ENCODE measurements around the gene MSL3B.

The MSL3B gene

DNA sequence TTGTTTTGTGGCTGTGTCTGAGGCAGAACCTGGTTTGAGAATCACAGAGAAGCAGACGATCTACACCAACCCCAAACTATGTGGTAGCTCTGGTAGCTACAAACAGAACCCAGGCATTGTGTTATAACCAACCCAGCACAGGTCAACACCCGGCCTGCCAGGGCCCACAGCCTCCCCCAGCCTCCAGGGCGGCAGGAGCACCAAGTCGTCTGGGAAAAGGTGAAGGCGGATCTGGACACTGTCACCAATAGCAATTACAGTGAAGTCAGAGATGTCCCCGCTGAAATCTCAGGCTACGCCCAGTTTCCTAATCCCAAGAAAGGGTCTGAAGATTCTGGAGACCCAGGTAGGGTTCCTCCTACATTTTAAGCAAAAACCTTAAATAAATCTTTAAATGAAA, 17.4 kb downstream of the MSL3B start:
- FAIRE-seq: no peak
- WGBS, 3 donors: 94 to 95% (median 95%) methylated on average over 7 of the region's 7 CpGs
- no peak for DNase-seq

DNA sequence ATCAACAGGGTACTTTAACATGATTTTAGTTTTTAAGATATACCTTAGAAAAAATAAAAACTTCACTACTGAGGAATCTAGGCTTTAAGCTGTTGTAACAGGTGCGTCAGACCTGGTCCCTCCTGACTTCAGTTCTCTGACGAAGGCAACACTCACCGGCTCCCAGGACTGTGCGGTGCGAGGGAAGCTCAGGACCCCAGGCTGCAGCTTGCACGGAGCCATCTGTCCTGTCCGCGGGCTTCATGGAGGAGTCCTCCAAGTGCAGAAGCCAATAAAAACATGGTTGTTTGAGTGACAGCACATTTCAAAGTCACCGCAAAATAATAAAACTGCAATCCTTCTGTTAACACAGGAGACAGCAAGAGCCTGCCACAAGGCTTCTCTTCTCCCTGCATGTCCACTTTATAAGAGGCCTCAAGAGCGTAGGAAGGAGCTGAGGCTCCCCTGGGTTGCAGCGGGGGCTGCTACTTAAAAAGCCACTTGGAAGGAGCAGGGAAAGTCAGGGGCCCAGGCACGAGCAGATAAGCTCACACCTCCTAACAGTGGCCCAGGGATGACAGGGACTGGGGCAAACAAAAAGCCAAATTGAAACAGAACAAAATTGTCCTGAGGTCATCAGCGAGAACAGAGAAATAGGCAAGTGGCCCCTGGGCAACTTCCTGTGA, 18.4 kb downstream of the MSL3B start:
- Histone ChIP-seq H3K4me3 (ENCODE audit: low read depth in 1 of 3, low read length in 3 of 3) (no peak overlapping the region), H3K4me1 (ENCODE audit: control insufficient read depth in 3 of 3, insufficient read depth in 2 of 3, low read depth in 1 of 3, low read length in 2 of 3) (peaks cover 0 to 6% (median 0%) of the 10 kb centered on the region in 3 donors), H3K9me3 (ENCODE audit: control insufficient read depth in 2 of 2, insufficient read depth in 1 of 2, low read depth in 1 of 2, low read length in 1 of 2) (no peaks in the 10 kb centered on the region), H3K36me3 (ENCODE audit: control insufficient read depth in 3 of 3, insufficient read depth in 2 of 3, low read depth in 1 of 3, low read length in 3 of 3) (peaks cover 0 to 43% (median 0%) of the 10 kb centered on the region in 3 donors), H3K27ac (ENCODE audit: low read depth in 1 of 3, low read length in 2 of 3) (no peak overlapping the region), H3K27me3 (ENCODE audit: control insufficient read depth in 3 of 3, insufficient read depth in 3 of 3, low read length in 3 of 3) (no peaks in the 10 kb centered on the region)
- FAIRE-seq (no peak), DNase-seq (no peak)
- 93 to 98% (median 93%) methylated on average over 13 of the region's 13 CpGs for WGBS, 3 donors

More for the DNA sequence above, 17.4 kb downstream of the MSL3B start:
- peaks cover 0 to 6% (median 0%) of the 10 kb centered on the region in 3 donors for H3K4me1 ChIP-seq (ENCODE audit: control insufficient read depth in 3 of 3, insufficient read depth in 2 of 3, low read depth in 1 of 3, low read length in 2 of 3)
- peaks cover 0 to 40% (median 0%) of the 10 kb centered on the region in 3 donors for H3K36me3 ChIP-seq (ENCODE audit: control insufficient read depth in 3 of 3, insufficient read depth in 2 of 3, low read depth in 1 of 3, low read length in 3 of 3)
- H3K4me3 ChIP-seq (ENCODE audit: low read depth in 1 of 3, low read length in 3 of 3): no peak overlapping the region
- H3K9me3 ChIP-seq (ENCODE audit: control insufficient read depth in 2 of 2, insufficient read depth in 1 of 2, low read depth in 1 of 2, low read length in 1 of 2): no peaks in the 10 kb centered on the region
- H3K27ac ChIP-seq (ENCODE audit: low read depth in 1 of 3, low read length in 2 of 3): no peak overlapping the region
- no peaks in the 10 kb centered on the region for H3K27me3 ChIP-seq (ENCODE audit: control insufficient read depth in 3 of 3, insufficient read depth in 3 of 3, low read length in 3 of 3)

DNA sequence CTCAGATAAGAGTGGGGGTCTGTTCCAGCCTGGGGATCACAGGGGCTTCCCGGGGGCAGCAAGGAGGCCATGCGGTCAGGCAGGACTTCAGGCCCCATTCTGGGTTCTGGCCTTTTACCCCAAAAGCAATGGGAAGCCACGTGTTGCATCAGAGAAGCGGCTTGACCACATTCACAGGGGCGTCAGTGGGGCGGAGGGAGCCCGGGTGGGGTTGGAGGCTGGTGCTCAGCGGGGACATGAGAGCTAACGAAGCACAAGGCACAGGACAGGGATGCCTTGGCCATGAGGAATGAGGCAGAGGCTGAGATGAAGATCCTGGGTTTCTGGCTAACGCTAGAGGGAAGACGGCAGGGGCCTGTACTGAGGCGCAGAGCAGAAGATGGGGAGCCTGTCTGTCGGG, 19.9 kb downstream of the MSL3B start:
- H3K4me3 ChIP-seq (ENCODE audit: low read depth in 1 of 3, low read length in 3 of 3): no peak overlapping the region
- no peak for DNase-seq
- no peaks in the 10 kb centered on the region for H3K9me3 ChIP-seq (ENCODE audit: control insufficient read depth in 2 of 2, insufficient read depth in 1 of 2, low read depth in 1 of 2, low read length in 1 of 2)
- 96% methylated on average over 13 of the region's 13 CpGs for WGBS, 3 donors
- no peaks in the 10 kb centered on the region for H3K27me3 ChIP-seq (ENCODE audit: control insufficient read depth in 3 of 3, insufficient read depth in 3 of 3, low read length in 3 of 3)
- peaks cover 0 to 3% (median 0%) of the 10 kb centered on the region in 3 donors for H3K4me1 ChIP-seq (ENCODE audit: control insufficient read depth in 3 of 3, insufficient read depth in 2 of 3, low read depth in 1 of 3, low read length in 2 of 3)
- FAIRE-seq: no peak
- no peak overlapping the region for H3K27ac ChIP-seq (ENCODE audit: low read depth in 1 of 3, low read length in 2 of 3)
- H3K36me3 ChIP-seq (ENCODE audit: control insufficient read depth in 3 of 3, insufficient read depth in 2 of 3, low read depth in 1 of 3, low read length in 3 of 3): peaks cover 0 to 49% (median 0%) of the 10 kb centered on the region in 3 donors

DNA sequence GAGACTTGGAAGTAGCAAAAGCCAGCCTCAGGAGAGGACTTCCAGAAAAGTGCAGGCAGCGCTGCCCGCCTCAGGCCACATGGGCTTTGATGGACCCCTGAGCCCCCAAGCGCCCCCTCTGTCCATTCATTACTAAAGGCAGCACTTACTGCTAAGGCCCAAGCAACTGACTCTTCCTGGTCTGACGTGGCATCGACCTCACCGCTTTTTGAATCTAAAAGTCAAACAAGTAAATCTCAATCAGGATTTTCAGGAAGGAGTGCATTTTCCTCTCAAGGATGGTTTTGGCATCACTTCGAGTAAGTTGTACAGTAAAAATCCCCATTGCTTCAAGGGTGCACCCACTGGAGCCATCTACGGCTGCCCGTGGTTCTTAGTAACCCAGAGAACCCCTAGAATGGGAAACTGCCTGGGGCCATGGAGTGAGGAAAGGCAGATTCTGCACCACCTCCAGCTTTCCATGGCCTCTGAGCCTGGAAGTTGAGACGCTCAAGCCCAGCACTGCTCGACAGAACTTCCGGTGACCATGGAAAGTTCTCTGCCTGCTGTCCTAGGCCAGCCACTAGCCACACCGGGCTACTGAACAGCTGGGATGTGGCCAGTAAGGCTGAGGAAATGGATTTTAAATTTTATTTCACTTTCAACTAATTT, 20.8 kb downstream of the MSL3B start:
- Histone ChIP-seq H3K9me3 (ENCODE audit: control insufficient read depth in 2 of 2, insufficient read depth in 1 of 2, low read depth in 1 of 2, low read length in 1 of 2) (no peaks in the 10 kb centered on the region), H3K27ac (ENCODE audit: low read depth in 1 of 3, low read length in 2 of 3) (no peak overlapping the region), H3K27me3 (ENCODE audit: control insufficient read depth in 3 of 3, insufficient read depth in 3 of 3, low read length in 3 of 3) (no peaks in the 10 kb centered on the region), H3K4me1 (ENCODE audit: control insufficient read depth in 3 of 3, insufficient read depth in 2 of 3, low read depth in 1 of 3, low read length in 2 of 3) (no peaks in the 10 kb centered on the region), H3K36me3 (ENCODE audit: control insufficient read depth in 3 of 3, insufficient read depth in 2 of 3, low read depth in 1 of 3, low read length in 3 of 3) (peaks cover 0 to 54% (median 0%) of the 10 kb centered on the region in 3 donors), H3K4me3 (ENCODE audit: low read depth in 1 of 3, low read length in 3 of 3) (no peak overlapping the region)
- FAIRE-seq (no peak), DNase-seq (no peak)
- WGBS, 3 donors: 96 to 98% (median 97%) methylated on average over 13 of the region's 13 CpGs

DNA sequence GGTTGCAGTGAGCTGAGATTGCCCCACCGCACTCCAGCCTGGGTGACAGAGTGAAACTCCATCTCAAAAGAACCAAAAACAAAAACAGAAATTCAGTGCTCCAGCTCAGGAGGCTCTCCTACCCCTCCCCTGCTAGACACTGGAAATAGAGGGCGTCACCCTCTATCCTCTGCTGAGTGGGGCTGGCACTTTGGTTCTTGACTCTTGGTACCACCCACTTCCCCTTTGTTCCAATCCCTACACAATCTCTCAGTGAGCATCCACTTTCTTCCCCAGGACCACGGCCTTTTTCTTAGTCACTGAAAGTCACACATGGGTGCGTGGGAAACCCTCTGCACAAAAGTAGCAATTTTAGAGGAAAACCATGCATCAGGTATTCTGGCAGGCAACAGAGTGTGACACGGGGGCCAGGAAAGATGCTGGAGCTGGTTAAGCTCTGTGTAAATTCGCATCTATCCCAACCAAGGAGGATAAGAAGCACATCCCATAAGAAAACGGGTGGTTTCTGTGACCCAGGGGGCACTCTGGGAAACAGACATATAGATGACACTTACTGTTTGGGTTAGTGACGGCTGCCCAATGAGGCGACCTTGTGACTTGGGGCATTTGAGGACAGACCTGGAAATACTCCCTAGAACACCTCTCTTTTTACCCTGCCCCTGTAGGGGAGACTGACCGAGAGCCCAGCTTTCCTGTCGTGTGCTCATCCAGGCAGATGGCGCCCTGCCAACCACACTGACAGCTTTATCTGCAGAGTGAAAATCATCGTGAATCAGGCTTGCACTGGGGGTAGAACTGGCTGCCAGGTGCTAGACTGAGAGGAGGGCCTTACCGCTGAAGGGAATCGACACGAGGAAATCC, 21.6 kb downstream of the MSL3B start:
- Histone ChIP-seq H3K27me3 (ENCODE audit: control insufficient read depth in 3 of 3, insufficient read depth in 3 of 3, low read length in 3 of 3) (no peaks in the 10 kb centered on the region), H3K4me3 (ENCODE audit: low read depth in 1 of 3, low read length in 3 of 3) (no peak overlapping the region), H3K36me3 (ENCODE audit: control insufficient read depth in 3 of 3, insufficient read depth in 2 of 3, low read depth in 1 of 3, low read length in 3 of 3) (peaks cover 0 to 52% (median 0%) of the 10 kb centered on the region in 3 donors), H3K4me1 (ENCODE audit: control insufficient read depth in 3 of 3, insufficient read depth in 2 of 3, low read depth in 1 of 3, low read length in 2 of 3) (no peaks in the 10 kb centered on the region), H3K27ac (ENCODE audit: low read depth in 1 of 3, low read length in 2 of 3) (no peak overlapping the region), H3K9me3 (ENCODE audit: control insufficient read depth in 2 of 2, insufficient read depth in 1 of 2, low read depth in 1 of 2, low read length in 1 of 2) (no peaks in the 10 kb centered on the region)
- 84 to 91% (median 89%) methylated on average over 16 of the region's 16 CpGs for WGBS, 3 donors
- no peak for FAIRE-seq
- no peak for DNase-seq

DNA sequence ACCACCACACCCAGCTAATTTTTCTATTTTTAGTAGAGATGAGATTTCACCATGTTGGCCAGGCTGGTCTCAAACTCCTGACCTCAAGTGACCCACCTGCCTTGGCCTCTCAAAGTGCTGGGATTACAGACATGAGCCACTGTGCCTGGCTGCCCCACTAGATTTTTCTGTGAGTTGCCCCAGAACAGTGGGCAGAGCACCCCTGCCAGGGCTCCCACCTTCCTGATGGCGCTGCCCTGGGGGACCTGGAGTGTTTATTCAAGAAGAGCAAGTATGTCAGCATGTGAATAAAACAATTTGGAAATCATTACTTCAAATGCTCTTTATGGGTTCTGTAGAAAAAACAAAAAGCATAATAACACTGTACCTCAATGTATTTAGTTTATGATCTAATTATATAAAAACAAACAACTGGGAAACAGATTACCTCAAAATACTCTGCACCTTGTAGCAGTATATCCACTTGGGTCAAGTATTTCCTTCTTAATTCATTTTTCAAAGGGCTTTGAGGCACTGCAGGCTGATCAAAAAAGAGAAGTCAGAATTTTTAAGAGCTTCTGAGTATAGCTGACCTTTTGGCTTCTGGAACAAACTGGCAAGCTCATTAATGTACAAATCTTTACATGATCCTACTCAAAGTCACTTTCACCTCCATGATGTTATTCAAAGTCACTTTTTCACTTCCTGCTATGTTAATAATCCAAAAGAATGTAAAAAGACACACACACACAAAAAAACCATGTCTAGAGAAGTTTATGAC, 22.7 kb downstream of the MSL3B start:
- peaks cover 0 to 56% (median 0%) of the 10 kb centered on the region in 3 donors for H3K36me3 ChIP-seq (ENCODE audit: control insufficient read depth in 3 of 3, insufficient read depth in 2 of 3, low read depth in 1 of 3, low read length in 3 of 3)
- H3K27me3 ChIP-seq (ENCODE audit: control insufficient read depth in 3 of 3, insufficient read depth in 3 of 3, low read length in 3 of 3): no peaks in the 10 kb centered on the region
- no peak overlapping the region for H3K27ac ChIP-seq (ENCODE audit: low read depth in 1 of 3, low read length in 2 of 3)
- DNase-seq: no peak
- no peaks in the 10 kb centered on the region for H3K4me1 ChIP-seq (ENCODE audit: control insufficient read depth in 3 of 3, insufficient read depth in 2 of 3, low read depth in 1 of 3, low read length in 2 of 3)
- H3K9me3 ChIP-seq (ENCODE audit: control insufficient read depth in 2 of 2, insufficient read depth in 1 of 2, low read depth in 1 of 2, low read length in 1 of 2): no peaks in the 10 kb centered on the region
- FAIRE-seq: no peak
- WGBS, 3 donors: 97 to 100% (median 98%) methylated on average over 1 of the region's 1 CpG
- H3K4me3 ChIP-seq (ENCODE audit: low read depth in 1 of 3, low read length in 3 of 3): no peak overlapping the region

DNA sequence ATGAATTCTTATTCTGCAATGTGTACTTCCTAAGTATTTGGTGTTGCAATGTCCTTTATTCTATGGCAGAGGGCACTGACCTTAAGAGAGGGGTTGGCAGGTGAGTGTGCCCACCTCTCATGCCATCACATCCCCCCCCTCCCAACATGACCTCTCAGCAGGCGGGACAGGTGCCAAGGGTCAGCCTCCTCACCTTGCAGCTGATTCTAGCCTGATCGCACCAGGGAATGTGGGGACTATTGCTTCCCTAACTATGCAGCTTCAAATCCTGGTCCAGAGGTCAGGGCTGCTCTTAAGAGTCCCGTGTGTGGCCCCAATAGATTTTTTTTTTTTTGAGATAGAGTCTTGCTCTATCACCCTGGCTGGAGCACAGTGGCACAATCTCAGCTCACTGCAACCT, 23.4 kb downstream of the MSL3B start:
- Histone ChIP-seq H3K27me3 (ENCODE audit: control insufficient read depth in 3 of 3, insufficient read depth in 3 of 3, low read length in 3 of 3) (no peaks in the 10 kb centered on the region), H3K4me1 (ENCODE audit: control insufficient read depth in 3 of 3, insufficient read depth in 2 of 3, low read depth in 1 of 3, low read length in 2 of 3) (no peaks in the 10 kb centered on the region), H3K4me3 (ENCODE audit: low read depth in 1 of 3, low read length in 3 of 3) (no peak overlapping the region), H3K36me3 (ENCODE audit: control insufficient read depth in 3 of 3, insufficient read depth in 2 of 3, low read depth in 1 of 3, low read length in 3 of 3) (peaks cover 0 to 56% (median 0%) of the 10 kb centered on the region in 3 donors), H3K27ac (ENCODE audit: low read depth in 1 of 3, low read length in 2 of 3) (no peak overlapping the region), H3K9me3 (ENCODE audit: control insufficient read depth in 2 of 2, insufficient read depth in 1 of 2, low read depth in 1 of 2, low read length in 1 of 2) (no peaks in the 10 kb centered on the region)
- FAIRE-seq: no peak
- DNase-seq: no peak
- 66 to 84% (median 78%) methylated on average over 3 of the region's 3 CpGs for WGBS, 3 donors
